Skeletal muscle tissue (tissue), 4 donors: ENCODE measurements around the gene BASP1. TPM values are rescaled to one million over a fixed set of nuclear protein-coding genes. Genes with fewer than 3 reads are reported as not detected.

ENCODE experiments used
- H3K27ac ChIP-seq: one replicate; pipeline ENCODE4 v1.7.0; 2013; ENCODE audit warnings: mild to moderate bottlenecking, low read depth, low read length, inconsistent platforms
- H3K27me3 ChIP-seq, 3 donors: one replicate each; pipeline ENCODE4 v1.7.0; 2013; ENCODE audit warnings: low read length in 3 of 3; ENCODE audit not compliant: control insufficient read depth in 3 of 3, insufficient read depth in 3 of 3
- H3K36me3 ChIP-seq, 3 donors: one replicate each; pipeline ENCODE4 v1.7.0; 2013; ENCODE audit warnings: low read length in 3 of 3; ENCODE audit not compliant: control insufficient read depth in 3 of 3, insufficient read depth in 3 of 3
- H3K4me1 ChIP-seq, 3 donors: one replicate each; pipeline ENCODE4 v1.7.0; 2013; ENCODE audit warnings: low read length in 3 of 3, mild to moderate bottlenecking in 3 of 3; ENCODE audit not compliant: control insufficient read depth in 3 of 3, insufficient read depth in 3 of 3
- H3K4me3 ChIP-seq, 3 donors: one replicate each; pipeline ENCODE4 v1.7.0; 2013; ENCODE audit warnings: low read length in 3 of 3
- H3K9ac ChIP-seq, 3 donors: one replicate each; pipeline ENCODE4 v1.7.0; 2013; ENCODE audit warnings: low read length in 3 of 3, mild to moderate bottlenecking in 3 of 3, moderate library complexity in 2 of 3, low read depth in 1 of 3
- H3K9me3 ChIP-seq, 3 donors: one replicate each; pipeline ENCODE4 v1.7.0; 2013; ENCODE audit warnings: low read length in 3 of 3; ENCODE audit not compliant: control insufficient read depth in 3 of 3
- total RNA-seq: library from RNA; depleted of rRNA; stranded (reverse); fragments of >200 nt; gene quantifications from one replicate; pipeline ENCODE4 v1.2.3, GENCODE V29; 2014
- donor health status: Osteomylitis.

Gene BASP1
- total RNA-seq, 1 donor from 2014 or later = 12.5 TPM

GRCh38 chr5:17259630-17260257 lies 42.3 kb downstream of the BASP1 start:
- H3K27ac ChIP-seq = no peak overlapping the region
- no peaks in the 10 kb centered on the region for H3K36me3 ChIP-seq
- H3K27me3 ChIP-seq = no peaks in the 10 kb centered on the region
- H3K4me3 ChIP-seq = no peak overlapping the region
- no peak overlapping the region for H3K9ac ChIP-seq
- H3K9me3 ChIP-seq = no peaks in the 10 kb centered on the region
- H3K4me1 ChIP-seq = no peaks in the 10 kb centered on the region

GRCh38 chr5:17260549-17260948 lies 43.1 kb downstream of the BASP1 start:
- Histone ChIP-seq H3K9ac (no peak overlapping the region), H3K27me3 (no peaks in the 10 kb centered on the region), H3K4me3 (no peak overlapping the region), H3K36me3 (no peaks in the 10 kb centered on the region), H3K4me1 (no peaks in the 10 kb centered on the region), H3K27ac (no peak overlapping the region), H3K9me3 (no peaks in the 10 kb centered on the region)

GRCh38 chr5:17261075-17261474 lies 43.6 kb downstream of the BASP1 start:
- Histone ChIP-seq H3K27me3 (no peaks in the 10 kb centered on the region), H3K27ac (no peak overlapping the region), H3K9ac (no peak overlapping the region), H3K4me3 (no peak overlapping the region), H3K9me3 (no peaks in the 10 kb centered on the region), H3K36me3 (no peaks in the 10 kb centered on the region), H3K4me1 (no peaks in the 10 kb centered on the region)

GRCh38 chr5:17265041-17265440 lies 47.6 kb downstream of the BASP1 start:
- no peaks in the 10 kb centered on the region for H3K4me1 ChIP-seq
- H3K9me3 ChIP-seq = no peaks in the 10 kb centered on the region
- no peak overlapping the region for H3K9ac ChIP-seq
- H3K36me3 ChIP-seq = no peaks in the 10 kb centered on the region
- no peak overlapping the region for H3K27ac ChIP-seq
- H3K27me3 ChIP-seq = no peaks in the 10 kb centered on the region
- no peak overlapping the region for H3K4me3 ChIP-seq

GRCh38 chr5:17267106-17267505 lies 49.7 kb downstream of the BASP1 start:
- H3K9me3 ChIP-seq = no peaks in the 10 kb centered on the region
- no peak overlapping the region for H3K27ac ChIP-seq
- H3K4me1 ChIP-seq = no peaks in the 10 kb centered on the region
- H3K9ac ChIP-seq = no peak overlapping the region
- no peaks in the 10 kb centered on the region for H3K36me3 ChIP-seq
- H3K27me3 ChIP-seq = no peaks in the 10 kb centered on the region
- H3K4me3 ChIP-seq = no peak overlapping the region

GRCh38 chr5:17269201-17269600 lies 51.8 kb downstream of the BASP1 start:
- no peaks in the 10 kb centered on the region for H3K9me3 ChIP-seq
- no peak overlapping the region for H3K9ac ChIP-seq
- H3K27me3 ChIP-seq = no peaks in the 10 kb centered on the region
- no peaks in the 10 kb centered on the region for H3K36me3 ChIP-seq
- H3K4me3 ChIP-seq = no peak overlapping the region
- no peak overlapping the region for H3K27ac ChIP-seq
- H3K4me1 ChIP-seq = no peaks in the 10 kb centered on the region

GRCh38 chr5:17272111-17272510 lies 54.7 kb downstream of the BASP1 start:
- no peak overlapping the region for H3K27ac ChIP-seq
- no peaks in the 10 kb centered on the region for H3K9me3 ChIP-seq
- no peaks in the 10 kb centered on the region for H3K36me3 ChIP-seq
- H3K9ac ChIP-seq = no peak overlapping the region
- no peaks in the 10 kb centered on the region for H3K4me1 ChIP-seq
- H3K4me3 ChIP-seq = no peak overlapping the region
- no peaks in the 10 kb centered on the region for H3K27me3 ChIP-seq

GRCh38 chr5:17275289-17276158 lies 58.1 kb downstream of the BASP1 start:
- Histone ChIP-seq H3K9ac (no peak overlapping the region), H3K9me3 (no peaks in the 10 kb centered on the region), H3K4me3 (no peak overlapping the region), H3K4me1 (no peaks in the 10 kb centered on the region), H3K27ac (no peak overlapping the region), H3K27me3 (no peaks in the 10 kb centered on the region), H3K36me3 (no peaks in the 10 kb centered on the region)

- Histone ChIP-seq H3K27me3 (no peaks in the 10 kb centered on the region), H3K4me3 (no peak overlapping the region), H3K27ac (no peak overlapping the region), H3K4me1 (no peaks in the 10 kb centered on the region), H3K9ac (no peak overlapping the region), H3K36me3 (no peaks in the 10 kb centered on the region), H3K9me3 (no peaks in the 10 kb centered on the region)
Measured at GRCh38 chr5:17276445-17276844, 59.0 kb downstream of the BASP1 start.

- Histone ChIP-seq H3K27ac (no peak overlapping the region), H3K9me3 (no peaks in the 10 kb centered on the region), H3K27me3 (no peaks in the 10 kb centered on the region), H3K4me3 (no peak overlapping the region), H3K36me3 (no peaks in the 10 kb centered on the region), H3K9ac (no peak overlapping the region), H3K4me1 (no peaks in the 10 kb centered on the region)
Measured at GRCh38 chr5:17277907-17278306, 60.5 kb downstream of the BASP1 start.
